8988T (cell line): ENCODE measurements around the gene LGALS7B.
"Not testable (repeated sequence)": the region's sequence is repeated elsewhere in the genome, so short reads cannot be mapped to it uniquely, and the experiment has no call there.

Source experiments
- DNase-seq: peaks from one replicate; pipeline ENCODE4 v3.0.0; 2011

LGALS7B gene

DNA sequence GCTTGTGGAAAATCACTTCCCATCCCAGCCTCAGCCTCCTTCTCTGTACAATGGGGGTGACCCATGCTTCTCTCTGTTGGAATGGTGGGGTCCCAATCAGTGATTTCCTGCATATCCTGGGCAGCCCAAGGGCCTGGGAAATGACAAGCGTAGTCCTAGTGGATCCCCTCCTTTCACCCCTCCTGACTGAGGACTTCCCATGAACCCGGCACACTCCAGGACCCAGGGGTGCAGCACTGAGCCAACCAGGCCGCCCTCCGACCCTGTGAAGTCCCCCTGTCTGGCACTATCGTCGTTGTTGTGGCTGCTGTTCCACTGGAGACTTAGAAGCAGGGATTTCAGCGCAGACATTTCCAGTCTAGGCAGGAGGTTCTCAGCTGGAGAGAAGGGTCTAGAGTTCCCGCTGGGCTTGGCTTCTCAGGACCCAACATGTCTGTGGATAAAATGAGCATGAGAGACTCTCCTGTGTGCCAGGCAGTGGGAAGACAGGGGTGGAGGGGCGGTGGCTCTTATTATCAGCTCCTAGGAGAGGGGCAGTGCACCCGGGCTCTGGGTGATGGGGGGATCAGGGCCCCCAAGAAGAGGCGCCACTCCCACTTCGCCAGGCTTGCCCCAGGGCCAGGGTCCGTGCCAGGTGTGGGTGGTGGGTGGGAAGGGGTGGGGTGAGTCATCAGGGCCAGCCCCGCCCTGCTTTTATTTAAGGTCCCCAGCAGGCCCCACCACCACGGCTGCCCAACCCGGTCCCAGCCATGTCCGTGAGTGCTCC lies at the start of gene LGALS7B:
Gene LGALS7B (plus strand): TSS at position 723 of the 766 bp plus-strand sequence. CDS start 27 bp downstream, at position 750.
- no peak for DNase-seq

GRCh38 chr19:38739440-38740256 lies 49.4 kb upstream of the LGALS7B start:
- peak; percentile 32 for DNase-seq

DNA sequence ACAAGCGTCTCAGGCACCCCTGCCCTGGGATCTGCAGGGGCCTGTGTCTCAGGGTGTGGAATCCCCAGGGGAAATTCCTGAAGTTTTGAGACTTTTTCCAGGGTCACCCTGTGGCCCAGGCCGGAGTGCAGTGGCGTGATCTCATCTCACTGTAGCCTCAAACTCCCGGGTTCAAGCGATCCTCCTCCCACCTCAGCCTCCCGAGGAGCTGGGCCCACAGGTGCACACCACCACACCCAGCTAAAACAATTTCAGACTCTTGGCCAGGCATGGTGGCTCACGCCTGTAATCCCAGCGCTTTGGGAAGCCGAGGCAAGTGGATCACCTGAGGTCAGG lies 48.8 kb upstream of the LGALS7B start:
- no peak for DNase-seq

DNA sequence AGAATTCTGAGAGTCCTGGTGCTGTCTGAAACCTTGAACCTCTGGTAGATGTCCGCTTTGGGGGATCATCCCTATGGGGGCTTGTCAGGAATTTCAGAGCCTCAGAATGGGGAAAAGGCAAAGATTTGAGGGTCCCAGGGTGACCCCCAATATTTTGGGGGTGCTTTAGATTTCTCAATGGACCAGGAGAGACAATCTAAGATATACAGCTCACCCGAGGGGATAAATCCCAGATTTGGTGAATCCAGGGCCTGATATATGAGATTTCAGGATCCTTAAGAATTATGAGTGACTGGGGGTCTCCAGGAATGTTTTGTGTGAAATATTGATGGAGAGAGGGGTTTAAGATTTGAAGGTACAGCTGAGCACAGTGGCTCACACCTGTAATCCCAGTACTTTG lies 48.1 kb upstream of the LGALS7B start:
- no peak for DNase-seq

DNA sequence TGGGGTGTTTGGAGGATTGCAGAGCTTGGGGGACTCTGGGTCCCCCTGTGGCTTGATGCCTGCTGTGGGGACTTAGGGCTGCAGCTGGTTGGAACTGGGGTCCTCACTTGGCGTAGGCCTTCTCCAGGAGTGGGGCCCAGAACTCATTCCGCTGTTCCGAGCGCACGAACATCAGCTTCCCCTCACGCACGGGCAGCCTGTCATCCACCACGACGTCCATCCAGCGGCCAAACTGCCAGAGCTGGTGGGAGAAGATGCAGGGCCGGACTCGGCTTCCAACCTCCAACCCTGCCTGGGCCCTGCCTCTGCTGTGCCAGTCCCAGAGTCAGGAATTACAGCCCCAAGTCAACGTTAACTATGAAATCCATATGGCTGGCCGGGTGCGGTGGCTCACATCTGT lies 47.3 kb upstream of the LGALS7B start:
- DNase-seq, result peak; percentile 42

DNA sequence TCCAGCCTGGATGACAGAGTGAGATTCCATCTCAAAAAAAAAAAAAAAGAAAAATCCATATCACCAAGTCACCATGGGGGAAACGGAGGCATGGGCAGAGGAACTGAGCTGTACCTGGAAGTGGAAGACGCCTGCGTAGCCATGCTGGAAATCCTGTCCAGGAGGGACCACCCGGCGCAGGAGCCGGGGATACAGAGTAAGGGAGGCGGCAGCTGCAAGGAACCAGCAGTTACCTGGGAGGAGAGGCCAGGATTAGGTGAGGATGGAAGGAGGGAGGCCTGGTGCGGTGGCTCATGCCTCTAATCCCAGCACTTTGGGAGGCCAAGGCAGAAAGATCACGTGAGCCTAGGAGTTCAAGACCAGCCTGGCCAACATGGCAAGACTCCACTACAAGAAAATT lies 46.7 kb upstream of the LGALS7B start:
- peak; percentile 39 for DNase-seq

- peak; percentile 22 for DNase-seq
Measured at GRCh38 chr19:38742906-38743305, 46.1 kb upstream of the LGALS7B start.

DNA sequence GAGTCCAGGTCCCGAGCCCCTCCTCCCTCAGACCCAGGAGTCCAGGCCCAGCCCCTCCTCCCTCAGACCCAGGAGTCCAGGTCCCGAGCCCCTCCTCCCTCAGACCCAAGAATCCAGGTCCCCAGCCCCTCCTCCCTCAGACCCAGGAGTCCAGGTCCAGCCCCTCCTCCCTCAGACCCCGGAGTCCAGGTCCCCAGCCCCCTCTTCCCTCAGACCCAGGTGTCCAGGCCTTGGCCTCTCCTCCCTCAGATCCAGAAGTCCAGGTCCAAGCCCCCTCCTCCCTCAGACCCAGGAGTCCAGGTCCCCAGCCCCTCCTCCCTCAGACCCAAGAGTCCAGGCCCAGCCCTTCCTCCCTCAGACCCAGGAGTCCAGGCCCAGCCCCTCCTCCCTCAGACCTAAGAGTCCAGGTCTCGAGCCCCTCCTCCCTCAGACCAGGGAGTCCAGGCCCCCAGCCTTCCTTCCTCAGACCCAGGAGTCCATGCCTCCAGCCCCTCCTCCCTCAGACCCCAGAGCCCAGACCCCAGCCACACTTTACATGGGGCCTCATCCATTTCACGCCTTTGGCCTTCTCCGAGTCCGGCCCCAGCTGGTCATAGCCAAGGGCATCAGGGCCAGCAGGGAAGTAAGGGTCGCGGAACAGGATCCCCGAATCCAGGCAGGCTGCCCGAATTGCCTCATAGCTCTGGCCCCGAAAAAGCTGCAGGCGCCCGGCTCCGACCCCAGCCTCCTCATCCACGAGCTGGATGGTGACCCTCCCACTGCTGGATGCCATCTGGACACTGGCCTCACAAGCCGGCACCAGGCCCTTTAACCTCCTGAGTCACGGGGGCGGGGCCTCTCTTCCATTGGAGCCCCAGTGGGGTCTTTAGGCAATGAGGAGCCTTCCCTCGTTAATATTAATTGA lies 45.4 kb upstream of the LGALS7B start:
- DNase-seq, result peak; percentile 16

GRCh38 chr19:38744298-38744681 lies 44.7 kb upstream of the LGALS7B start, which contains the start of gene CAPN12:
Gene CAPN12, minus strand, starts transcription at chr19:38744474. Its CDS starts 309 bp downstream, at chr19:38744165.
- peak; percentile 25 for DNase-seq

GRCh38 chr19:38744874-38745273 lies 44.1 kb upstream of the LGALS7B start:
- DNase-seq, result no peak

DNA sequence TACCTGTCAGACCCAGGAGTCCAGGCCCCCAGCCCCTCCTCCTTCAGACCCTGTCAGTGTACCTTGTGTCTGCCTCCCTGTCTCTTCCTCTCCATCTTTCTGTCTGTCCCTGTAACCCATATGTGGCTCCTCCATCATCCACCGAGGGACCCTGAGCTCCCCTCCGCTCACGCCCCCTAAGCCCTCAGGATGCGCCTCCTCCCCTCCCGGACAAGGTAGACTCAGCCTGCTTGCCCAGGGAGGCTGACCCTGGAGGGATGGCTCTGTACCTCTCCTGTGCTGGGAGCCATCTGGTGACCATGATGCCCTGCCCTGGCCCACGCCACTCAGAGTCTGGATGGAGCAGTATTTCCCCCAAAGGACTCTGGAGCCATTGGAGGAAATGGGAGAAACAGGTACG lies 43.7 kb upstream of the LGALS7B start:
- DNase-seq, result peak; percentile 31

DNA sequence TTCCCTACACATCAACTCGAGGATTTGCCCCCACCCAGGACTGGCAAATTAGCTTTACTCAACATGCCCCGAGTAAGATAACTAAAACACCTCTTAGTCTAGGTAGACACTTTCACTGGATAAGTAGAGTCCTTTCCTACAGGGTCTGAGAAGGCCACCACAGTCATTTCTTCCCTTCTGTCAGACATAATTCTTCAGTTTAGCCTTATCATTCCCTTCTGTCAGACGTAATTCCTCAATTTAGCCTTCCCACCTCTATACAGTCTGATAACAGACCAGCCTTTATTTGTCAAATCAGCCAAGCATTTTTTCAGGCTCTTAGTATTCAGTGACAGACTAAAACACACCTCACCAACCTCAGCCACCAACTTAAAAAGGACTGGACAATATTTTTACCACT lies 35.2 kb upstream of the LGALS7B start:
- DNase-seq, result not testable (repeated sequence)

DNA sequence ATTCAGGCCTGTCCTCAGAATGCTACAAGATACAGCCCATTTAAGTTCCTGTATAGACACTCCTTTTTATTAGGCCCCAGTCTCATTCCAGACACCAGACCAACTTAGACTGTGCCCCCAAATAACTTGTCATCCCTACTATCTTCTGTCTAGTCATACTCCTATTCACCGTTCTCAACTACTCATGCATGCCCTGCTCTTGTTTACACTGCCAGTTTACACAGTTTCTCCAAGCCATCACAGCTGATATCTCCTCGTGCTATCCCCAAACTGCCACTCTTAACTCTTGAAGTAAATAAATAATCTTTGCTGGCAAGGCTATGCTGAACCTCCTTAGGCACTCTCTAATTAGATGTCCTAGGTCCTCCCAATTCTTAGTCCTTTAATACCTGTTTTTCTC lies 34.8 kb upstream of the LGALS7B start:
- DNase-seq, result not testable (repeated sequence)

- no peak for DNase-seq
Measured at GRCh38 chr19:38759590-38760003, 29.4 kb upstream of the LGALS7B start.

DNA sequence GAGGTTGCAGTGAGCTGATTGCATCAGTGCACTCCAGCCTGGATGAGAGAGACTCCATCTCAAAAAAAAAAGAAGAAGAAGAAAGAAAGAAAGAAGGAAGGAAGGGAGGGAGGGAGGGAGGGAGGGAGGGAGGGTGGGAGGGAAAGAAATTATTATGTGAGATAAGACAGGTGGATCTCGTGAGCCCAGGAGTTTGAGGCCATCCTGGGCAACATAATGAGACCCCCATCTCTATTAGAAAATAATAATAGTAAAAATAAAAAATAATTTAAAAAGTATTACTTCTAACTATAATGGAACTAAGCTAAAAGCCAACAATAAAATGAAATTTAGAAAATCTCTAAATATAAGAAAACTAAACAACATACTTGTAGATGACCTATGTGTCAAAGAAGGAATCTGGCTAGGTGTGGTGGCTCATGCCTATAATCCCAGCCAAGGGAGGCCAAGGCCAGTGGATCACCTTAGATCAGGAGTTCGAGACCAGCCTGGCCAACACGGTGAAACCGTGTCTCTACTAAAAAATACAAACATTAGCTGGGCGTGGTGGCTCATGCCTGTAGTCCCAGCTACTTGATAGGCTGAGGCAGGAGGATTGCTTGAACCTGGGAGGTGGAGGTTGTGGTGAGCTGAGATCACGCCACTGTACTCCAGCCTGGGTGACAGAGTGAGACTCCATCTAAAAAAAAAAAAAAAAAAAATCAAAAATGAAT lies 28.0 kb upstream of the LGALS7B start:
- not testable (repeated sequence) for DNase-seq

DNA sequence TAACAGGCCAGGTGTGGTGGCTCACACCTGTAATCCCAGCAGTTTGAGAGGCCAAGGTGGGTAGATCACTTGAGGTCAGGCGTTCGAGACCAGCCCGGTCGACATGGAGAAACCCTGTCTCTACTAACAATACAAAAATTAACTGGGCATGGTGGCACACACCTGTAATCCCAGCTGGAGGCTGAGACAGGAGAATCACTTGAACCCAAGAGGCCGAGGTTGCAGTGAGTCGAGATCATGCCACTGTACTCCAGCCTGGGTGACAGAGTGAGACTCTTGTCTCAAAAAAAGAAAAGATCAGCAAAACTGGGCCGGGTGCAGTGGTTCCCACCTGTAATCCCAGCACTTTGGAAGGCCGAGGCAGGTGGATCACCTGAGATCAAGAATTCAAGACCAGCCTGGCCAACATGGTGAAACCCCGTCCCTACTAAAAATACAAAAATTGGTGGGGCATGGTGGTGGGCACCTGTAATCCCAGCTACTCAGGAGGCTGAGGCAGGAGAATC lies 27.1 kb upstream of the LGALS7B start:
- not testable (repeated sequence) for DNase-seq

DNA sequence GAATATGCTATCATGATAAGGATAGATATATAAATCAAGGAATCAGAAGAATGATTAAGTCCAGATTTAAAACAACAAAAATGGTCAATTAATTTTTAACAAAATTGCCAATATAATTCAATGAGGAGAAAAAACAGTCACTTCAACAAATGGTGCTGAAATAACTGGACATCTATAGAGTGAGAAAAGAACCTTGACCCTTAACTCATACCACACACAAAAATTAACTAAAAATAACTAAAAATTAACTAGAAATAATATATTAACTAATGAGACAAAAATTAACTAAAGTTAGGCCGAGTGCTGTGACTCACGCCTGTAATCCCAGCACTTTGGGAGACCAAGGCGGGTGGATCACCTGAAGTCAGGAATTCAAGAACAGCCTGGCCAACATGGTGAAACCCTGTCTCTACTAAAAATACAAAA lies 25.2 kb upstream of the LGALS7B start:
- no peak for DNase-seq

DNA sequence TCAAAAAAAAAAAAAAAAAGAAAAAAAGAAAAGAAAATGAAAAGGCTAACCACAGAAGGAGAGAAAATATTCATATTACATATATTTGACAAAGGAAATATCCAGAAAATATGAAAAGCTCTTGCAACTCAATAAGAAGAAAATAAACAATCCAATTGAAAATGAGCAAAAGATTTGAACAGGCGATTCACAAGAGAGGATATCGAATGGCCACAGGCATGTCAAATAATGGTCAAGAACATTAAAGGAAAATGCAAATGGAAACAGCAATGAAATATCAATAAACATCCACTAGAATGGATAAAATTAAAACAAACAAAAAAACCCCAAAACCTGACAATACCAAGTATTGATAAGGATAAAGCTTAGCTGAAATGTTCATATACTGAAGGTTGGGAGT lies 23.8 kb upstream of the LGALS7B start:
- no peak for DNase-seq

DNA sequence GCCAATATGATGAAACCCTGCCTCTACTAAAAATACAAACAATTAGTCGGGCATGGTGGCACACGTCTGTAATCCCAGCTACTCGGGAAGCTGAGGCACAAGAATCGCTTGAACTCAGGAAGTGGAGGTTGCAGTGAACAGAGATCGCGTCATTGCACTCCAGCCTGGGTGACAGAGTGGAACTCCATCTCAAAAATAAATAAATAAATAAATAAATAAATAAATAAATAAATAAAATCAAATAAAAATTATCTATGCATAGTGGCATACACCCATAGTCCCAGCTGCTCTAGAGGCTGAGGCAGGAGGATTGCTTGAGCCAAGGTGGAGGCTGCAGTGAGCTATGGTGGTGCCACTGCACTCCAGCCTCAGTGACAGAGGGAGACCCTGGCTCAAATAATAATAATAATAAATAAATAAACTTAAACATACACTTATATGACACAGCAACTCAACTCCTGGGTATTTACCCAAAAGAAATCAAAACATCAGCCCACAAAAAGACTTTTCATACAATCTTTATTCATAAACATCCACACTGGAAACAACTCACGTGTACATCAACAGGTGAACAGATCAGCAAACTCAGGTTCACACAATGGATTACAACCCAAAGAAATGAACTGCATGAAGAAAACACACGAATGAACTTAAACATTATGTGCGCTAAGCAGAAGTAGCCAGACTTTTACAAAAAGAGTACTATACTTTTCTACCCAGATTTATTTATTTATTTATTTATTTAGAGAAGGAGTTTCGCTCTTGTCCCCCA lies 22.5 kb upstream of the LGALS7B start:
- no peak for DNase-seq

DNA sequence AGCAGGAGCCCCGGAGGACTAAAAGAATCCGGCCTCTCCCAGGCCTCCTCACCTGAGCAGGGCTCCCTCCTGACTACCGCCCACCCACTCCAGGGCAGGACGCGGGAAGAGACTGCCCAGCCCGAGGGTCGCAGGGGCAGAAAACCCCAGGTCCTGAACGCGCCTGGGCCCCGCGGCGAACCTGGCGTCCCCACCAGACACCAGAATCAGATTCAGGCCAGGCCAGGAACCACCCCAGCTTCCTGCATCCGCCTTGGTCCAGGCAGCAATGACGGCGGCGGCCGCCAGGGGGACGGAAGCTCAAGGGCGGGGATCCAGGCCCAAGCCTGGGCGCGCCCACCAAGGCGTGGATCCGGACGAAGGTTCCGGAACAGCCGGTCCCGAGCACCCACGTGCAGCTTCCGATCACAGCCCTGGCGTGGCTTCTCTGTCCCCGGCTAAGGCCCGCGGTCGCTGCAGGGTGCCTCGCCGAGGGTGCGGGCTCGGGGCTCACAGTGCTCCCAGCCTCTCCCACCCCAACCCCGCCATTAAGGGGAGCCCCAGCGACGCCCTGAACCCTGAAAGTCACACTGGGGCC lies 19.3 kb upstream of the LGALS7B start:
- peak; percentile 96 for DNase-seq
